HEK293T (cell line): ENCODE data around the gene KIT.

Source experiments
- CTCF ChIA-PET: fragments of 350-600 bp; formaldehyde crosslinking; extraction: SDS; loops from one replicate; lab custom pipeline; 2021; ENCODE audit warnings: antibody characterized with exemption, inconsistent platforms; lab: Yijun Ruan, JAX
- POLR2A ChIA-PET: fragments of 350-600 bp; formaldehyde crosslinking; extraction: SDS; loops from one replicate; lab custom pipeline; 2020; ENCODE audit warnings: antibody characterized with exemption, inconsistent platforms; lab: Yijun Ruan, JAX
- DNase-seq: peaks from one replicate; pipeline ENCODE4 v3.0.0; 2012; ENCODE audit warnings: mixed read lengths; ENCODE audit errors: extremely low spot score
- ARNT ChIP-seq: fragments of 450-650 bp; IDR thresholded peaks from 2 replicates; pipeline ENCODE4 v1.6.1; 2017; ENCODE audit warnings: mild to moderate bottlenecking
- BHLHE40 ChIP-seq: fragments of 450-650 bp; IDR thresholded peaks from 2 replicates; pipeline ENCODE4 v1.6.1; 2016; ENCODE audit warnings: mild to moderate bottlenecking, moderate library complexity, borderline replicate concordance
- CTBP1 ChIP-seq: fragments of 450-650 bp; IDR thresholded peaks from 2 replicates; pipeline ENCODE4 v1.6.1; 2016; ENCODE audit warnings: borderline replicate concordance
- ELF4 ChIP-seq: fragments of 450-650 bp; IDR thresholded peaks from 2 replicates; pipeline ENCODE4 v1.6.1; 2017; ENCODE audit warnings: antibody characterized with exemption
- FOXA1 ChIP-seq: fragments of 450-650 bp; IDR thresholded peaks from 2 replicates; pipeline ENCODE4 v1.6.1; 2016; ENCODE audit warnings: mild to moderate bottlenecking
- FOXK2 ChIP-seq: fragments of 450-650 bp; IDR thresholded peaks from 2 replicates; pipeline ENCODE4 v1.6.1; 2016; ENCODE audit warnings: mild to moderate bottlenecking
- FOXM1 ChIP-seq: fragments of 450-650 bp; IDR thresholded peaks from 2 replicates; pipeline ENCODE4 v1.6.1; 2017; ENCODE audit warnings: mild to moderate bottlenecking, borderline replicate concordance
- HDGF ChIP-seq: fragments of 450-650 bp; IDR thresholded peaks from 2 replicates; pipeline ENCODE4 v1.6.1; 2017; ENCODE audit warnings: antibody characterized with exemption, borderline replicate concordance
- L3MBTL2 ChIP-seq: fragments of 450-650 bp; conservative IDR thresholded peaks from 2 replicates; pipeline ENCODE4 v1.6.1; 2016; ENCODE audit warnings: mild to moderate bottlenecking
- LEF1 ChIP-seq: fragments of 450-650 bp; IDR thresholded peaks from 2 replicates; pipeline ENCODE4 v1.6.1; 2017; ENCODE audit warnings: mild to moderate bottlenecking, borderline replicate concordance
- NFRKB ChIP-seq: fragments of 450-650 bp; IDR thresholded peaks from 2 replicates; pipeline ENCODE4 v1.6.1; 2016; ENCODE audit warnings: mild to moderate bottlenecking, moderate library complexity
- PKNOX1 ChIP-seq: fragments of 450-650 bp; IDR thresholded peaks from 2 replicates; pipeline ENCODE4 v1.6.1; 2016
- SP1 ChIP-seq: fragments of 450-650 bp; IDR thresholded peaks from 2 replicates; pipeline ENCODE4 v1.6.1; 2017
- SUZ12 ChIP-seq: fragments of 450-650 bp; IDR thresholded peaks from 2 replicates; pipeline ENCODE4 v1.6.1; 2016; ENCODE audit warnings: mild to moderate bottlenecking
- TARDBP ChIP-seq: fragments of 450-650 bp; IDR thresholded peaks from 2 replicates; pipeline ENCODE4 v1.6.1; 2016
- ZNF384 ChIP-seq: fragments of 450-650 bp; IDR thresholded peaks from 2 replicates; pipeline ENCODE4 v1.6.1; 2016

Gene KIT

GRCh38 chr4:54675721-54676461 is 18.1 kb downstream of the KIT start:
- TF ChIP-seq CTBP1 (no peak), HDGF (no peak), FOXM1 (no peak), FOXK2 (no peak), FOXA1 (no peak), BHLHE40 (no peak), ELF4 (no peak)
- no peak for DNase-seq
- ChIA-PET CTCF (no interaction called here), POLR2A (no interaction called here)

- TF ChIP-seq HDGF = no peak
- no peak for TF ChIP-seq ZNF384
- TF ChIP-seq TARDBP = no peak
- TF ChIP-seq ARNT = no peak
- no peak for TF ChIP-seq NFRKB
- no peak for TF ChIP-seq FOXA1
- no peak for TF ChIP-seq CTBP1
- no peak for TF ChIP-seq FOXK2
- TF ChIP-seq SP1 = no peak
- no peak for TF ChIP-seq SUZ12
- no peak for TF ChIP-seq ELF4
- no peak for TF ChIP-seq PKNOX1
- TF ChIP-seq L3MBTL2 = no peak
- TF ChIP-seq FOXM1 = no peak
- ChIA-PET POLR2A (no interaction called here), CTCF (no interaction called here)
- no peak for DNase-seq
Measured at GRCh38 chr4:54676658-54677057, 18.9 kb downstream of the KIT start.

- peak; percentile 30 for DNase-seq
- TF ChIP-seq TARDBP (no peak), SP1 (no peak), CTBP1 (no peak), BHLHE40 (no peak), ELF4 (no peak), L3MBTL2 (no peak), LEF1 (no peak)
- CTCF ChIA-PET = no interaction called here
- POLR2A ChIA-PET = no interaction called here
Measured at GRCh38 chr4:54677416-54677815, 19.7 kb downstream of the KIT start.

GRCh38 chr4:54677853-54678650 is 20.3 kb downstream of the KIT start:
- CTCF ChIA-PET = no interaction called here
- POLR2A ChIA-PET = no interaction called here
- DNase-seq = no peak
- TF ChIP-seq PKNOX1 (no peak), HDGF (no peak), LEF1 (no peak), ZNF384 (no peak), CTBP1 (no peak), BHLHE40 (no peak)

GRCh38 chr4:54678826-54679225 is 21.1 kb downstream of the KIT start:
- CTCF ChIA-PET = no interaction called here
- no peak for DNase-seq
- no peak for TF ChIP-seq HDGF
- TF ChIP-seq ARNT = no peak
- POLR2A ChIA-PET = no interaction called here

GRCh38 chr4:54679813-54680212 is 22.1 kb downstream of the KIT start:
- DNase-seq = no peak
- CTCF ChIA-PET = no interaction called here
- POLR2A ChIA-PET = no interaction called here
- TF ChIP-seq PKNOX1 (no peak), ZNF384 (no peak), SP1 (no peak), FOXM1 (no peak), ARNT (no peak), BHLHE40 (no peak), CTBP1 (no peak), FOXK2 (no peak), TARDBP (no peak), LEF1 (no peak), FOXA1 (no peak), L3MBTL2 (no peak), NFRKB (no peak), HDGF (no peak), ELF4 (no peak), SUZ12 (no peak)
